GM12801 (cell line): ENCODE results near the gene IQCK.

Experiments used
- TF ChIP-seq, protein P1 (sequence below): IDR thresholded peaks from one replicate; pipeline ENCODE4 v1.5.1; 2011; ENCODE audit warnings: control low read depth; ENCODE audit not compliant: insufficient read length; ENCODE audit errors: extremely low read depth

IQCK gene

DNA sequence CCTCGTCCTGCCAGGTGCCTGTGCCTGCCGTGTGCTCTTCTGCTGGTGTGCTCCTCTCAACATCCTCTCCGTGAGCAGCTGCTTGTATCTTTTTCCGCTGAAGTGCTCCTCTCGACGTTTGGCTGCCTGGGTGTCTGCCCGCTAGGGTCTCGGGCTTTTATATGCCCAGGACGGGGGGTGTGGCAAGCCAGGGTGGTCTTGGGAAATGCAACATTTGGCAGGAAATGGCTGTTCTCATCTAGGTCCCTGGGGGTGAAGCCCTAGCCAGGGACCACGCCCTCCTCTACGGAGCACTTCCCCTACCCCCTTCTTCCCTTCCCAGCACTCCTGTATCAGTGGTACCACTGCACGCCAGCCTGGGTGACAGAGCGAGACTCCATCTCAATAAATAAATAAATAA is 49.4 kb downstream of the IQCK start:
- TF ChIP-seq, protein P1, sequence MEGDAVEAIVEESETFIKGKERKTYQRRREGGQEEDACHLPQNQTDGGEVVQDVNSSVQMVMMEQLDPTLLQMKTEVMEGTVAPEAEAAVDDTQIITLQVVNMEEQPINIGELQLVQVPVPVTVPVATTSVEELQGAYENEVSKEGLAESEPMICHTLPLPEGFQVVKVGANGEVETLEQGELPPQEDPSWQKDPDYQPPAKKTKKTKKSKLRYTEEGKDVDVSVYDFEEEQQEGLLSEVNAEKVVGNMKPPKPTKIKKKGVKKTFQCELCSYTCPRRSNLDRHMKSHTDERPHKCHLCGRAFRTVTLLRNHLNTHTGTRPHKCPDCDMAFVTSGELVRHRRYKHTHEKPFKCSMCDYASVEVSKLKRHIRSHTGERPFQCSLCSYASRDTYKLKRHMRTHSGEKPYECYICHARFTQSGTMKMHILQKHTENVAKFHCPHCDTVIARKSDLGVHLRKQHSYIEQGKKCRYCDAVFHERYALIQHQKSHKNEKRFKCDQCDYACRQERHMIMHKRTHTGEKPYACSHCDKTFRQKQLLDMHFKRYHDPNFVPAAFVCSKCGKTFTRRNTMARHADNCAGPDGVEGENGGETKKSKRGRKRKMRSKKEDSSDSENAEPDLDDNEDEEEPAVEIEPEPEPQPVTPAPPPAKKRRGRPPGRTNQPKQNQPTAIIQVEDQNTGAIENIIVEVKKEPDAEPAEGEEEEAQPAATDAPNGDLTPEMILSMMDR, result no peak

- TF ChIP-seq, protein P1, result no peak
Measured at GRCh38 chr16:19769239-19769638, 51.2 kb downstream of the IQCK start.

GRCh38 chr16:19771040-19771439 is 53.0 kb downstream of the IQCK start:
- TF ChIP-seq, protein P1, result no peak

DNA sequence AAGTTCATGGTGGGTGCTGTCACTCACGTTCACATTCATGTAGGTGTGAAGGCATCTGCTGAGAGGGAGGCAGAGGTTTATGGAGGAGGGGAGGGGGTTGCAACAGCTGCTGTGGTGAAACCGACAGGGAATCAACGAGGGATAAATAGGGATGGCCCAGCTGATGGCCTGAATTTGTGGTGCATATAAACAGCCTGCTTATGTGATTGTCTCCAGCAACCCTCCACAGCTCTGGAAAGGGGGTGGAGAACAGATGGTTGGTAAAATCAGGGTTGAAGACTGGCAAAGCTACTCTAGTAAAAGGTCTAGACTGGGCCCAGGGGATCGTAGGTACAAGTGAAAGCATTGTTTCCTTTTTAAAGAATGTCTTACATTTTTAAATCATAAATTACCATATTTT is 53.7 kb downstream of the IQCK start:
- TF ChIP-seq, protein P1, result no peak

GRCh38 chr16:19774024-19774423 is 56.0 kb downstream of the IQCK start:
- TF ChIP-seq, protein P1, result no peak

GRCh38 chr16:19776147-19776546 is 58.1 kb downstream of the IQCK start:
- TF ChIP-seq, protein P1, result no peak

DNA sequence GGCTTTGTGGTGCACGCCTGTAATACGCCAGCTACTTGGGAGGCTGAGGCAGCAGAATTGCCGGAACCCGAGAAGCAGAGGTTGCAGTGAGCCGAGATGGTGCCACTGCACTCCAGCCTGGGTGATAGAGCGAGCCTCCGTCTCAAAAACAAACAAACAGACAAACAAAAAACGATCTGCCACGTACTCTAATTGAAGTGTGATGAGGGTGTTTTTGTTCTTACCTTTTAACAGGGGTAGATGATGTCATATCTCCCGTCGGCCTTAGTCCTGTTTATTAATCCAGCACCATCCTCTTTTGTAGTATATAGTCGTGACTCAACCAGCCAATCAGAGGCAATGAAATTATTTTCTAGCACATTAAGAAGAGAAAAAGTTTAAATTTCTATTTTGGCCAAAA is 58.5 kb downstream of the IQCK start:
- TF ChIP-seq, protein P1, result no peak

DNA sequence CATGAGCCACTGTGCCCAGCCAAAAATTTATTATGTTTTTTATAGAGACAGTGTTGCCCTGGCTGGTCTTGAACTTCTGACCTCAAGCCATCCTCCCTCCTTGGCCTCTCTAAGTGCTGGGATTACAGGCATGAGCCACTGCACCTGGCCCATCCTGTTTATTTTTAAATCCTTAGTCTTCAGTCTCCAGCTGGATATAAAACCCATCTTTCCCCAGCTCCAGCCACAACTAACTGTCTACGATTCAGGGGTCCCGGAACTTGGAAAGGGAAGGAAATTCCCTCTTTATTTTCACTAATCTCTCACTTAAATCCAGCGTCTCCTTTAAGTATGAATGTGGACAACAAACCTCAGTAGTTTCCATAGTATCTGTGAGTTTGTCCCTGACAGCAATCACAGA is 62.2 kb downstream of the IQCK start:
- TF ChIP-seq, protein P1, result no peak
